ENCODE data around the gene MYEOV.

MYEOV gene

DNA sequence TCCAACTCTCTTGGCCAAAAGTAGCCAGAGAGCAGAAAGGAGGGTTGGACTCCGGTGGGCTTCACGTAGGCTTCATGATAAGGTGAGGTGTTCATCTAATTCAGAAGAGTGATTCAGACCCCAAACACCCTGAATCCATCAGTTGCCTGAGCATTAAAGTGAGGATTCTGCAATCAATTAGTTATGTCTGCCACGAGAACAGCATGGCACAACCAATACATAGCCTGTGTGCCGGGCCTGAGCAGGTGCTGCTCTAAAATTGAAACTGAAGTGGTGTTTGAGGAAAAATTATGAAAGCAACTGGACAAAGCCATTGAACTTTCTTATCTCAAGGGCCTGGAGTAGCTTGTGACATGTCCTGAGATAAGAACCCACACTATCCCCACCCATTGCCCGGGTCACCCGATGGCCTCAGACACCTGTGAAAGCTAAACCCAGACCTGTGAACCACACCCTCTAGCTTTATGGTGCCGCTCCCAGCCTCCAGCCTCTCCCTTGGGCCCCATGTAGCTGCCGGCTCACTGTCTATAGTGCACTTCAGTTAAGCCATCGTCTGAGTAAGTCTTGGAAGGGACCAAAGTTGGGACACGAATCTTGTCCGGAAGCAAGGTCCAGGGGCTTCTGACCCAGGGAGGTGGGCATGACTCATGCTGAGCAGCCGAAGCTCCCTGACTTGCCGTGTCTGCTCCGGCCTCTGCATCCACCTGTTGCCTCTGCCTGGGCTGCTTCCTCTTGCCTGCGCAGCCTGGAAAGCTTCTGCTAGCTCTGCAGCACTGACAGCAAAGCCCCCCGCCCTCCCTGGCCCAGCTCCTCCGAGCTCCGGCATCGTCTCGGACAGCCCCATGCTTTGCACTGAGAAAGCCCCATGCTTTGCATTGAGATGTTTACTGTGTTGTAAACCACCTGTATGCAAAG is 5.7 kb upstream of the MYEOV start:
- no peak for DNase-seq

GRCh38 chr11:69288883-69289242 is 5.1 kb upstream of the MYEOV start:
- no peak for DNase-seq

- no peak for DNase-seq
These were observed 3.1 kb upstream of the MYEOV start for GRCh38 chr11:69290806-69291205.

- DNase-seq, result no peak
These were observed 2.4 kb upstream of the MYEOV start for GRCh38 chr11:69291459-69292110.

GRCh38 chr11:69292221-69292648 is 1.7 kb upstream of the MYEOV start:
- peak; percentile 63 for DNase-seq

DNA sequence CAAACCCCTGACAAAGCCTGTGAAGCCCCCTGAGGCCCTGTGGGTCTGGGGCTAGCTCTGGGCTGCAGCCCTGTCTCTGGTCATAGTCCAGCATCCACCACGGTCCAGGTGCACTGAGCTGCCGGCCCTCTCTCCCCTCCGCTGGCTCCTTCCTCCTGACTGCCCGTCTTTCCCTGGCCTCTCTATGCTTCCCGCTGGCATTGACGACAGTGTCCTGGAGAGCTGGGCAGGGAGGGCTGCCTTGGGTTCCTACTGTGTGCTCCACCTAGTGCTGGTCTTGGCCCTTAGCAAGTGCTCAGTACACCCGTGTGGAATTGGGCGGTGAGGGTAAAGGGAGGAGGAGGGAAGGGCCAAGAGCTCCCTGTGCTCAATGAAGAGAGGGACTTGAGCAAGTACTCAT is 868 bp upstream of the MYEOV start:
- no peak for DNase-seq

DNA sequence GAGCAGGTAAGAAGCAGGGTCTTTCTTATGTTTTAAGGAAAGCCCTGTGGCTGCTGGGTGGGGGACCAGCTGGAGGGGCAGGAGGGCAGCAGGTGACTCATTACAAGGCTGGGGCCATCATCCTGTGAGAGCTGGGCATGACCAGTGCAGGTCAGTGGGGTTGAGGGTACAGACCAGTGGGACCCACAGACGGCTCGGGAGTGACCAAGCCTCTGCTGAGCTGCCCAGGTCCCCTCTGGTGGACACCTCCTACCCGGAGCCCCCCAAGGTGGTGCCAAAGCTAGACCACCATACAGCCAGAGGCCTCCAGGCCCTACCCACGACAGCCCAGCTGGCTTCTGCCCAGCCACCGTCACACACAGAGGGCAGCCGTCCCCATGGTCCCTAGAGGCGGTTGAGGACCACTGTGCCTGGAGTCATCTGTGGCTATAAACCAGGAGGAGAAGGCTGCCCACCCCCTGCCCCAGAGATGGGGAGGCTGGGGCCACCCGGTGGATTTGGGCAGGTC is 670 bp downstream of the MYEOV start:
- DNase-seq, result no peak

DNA sequence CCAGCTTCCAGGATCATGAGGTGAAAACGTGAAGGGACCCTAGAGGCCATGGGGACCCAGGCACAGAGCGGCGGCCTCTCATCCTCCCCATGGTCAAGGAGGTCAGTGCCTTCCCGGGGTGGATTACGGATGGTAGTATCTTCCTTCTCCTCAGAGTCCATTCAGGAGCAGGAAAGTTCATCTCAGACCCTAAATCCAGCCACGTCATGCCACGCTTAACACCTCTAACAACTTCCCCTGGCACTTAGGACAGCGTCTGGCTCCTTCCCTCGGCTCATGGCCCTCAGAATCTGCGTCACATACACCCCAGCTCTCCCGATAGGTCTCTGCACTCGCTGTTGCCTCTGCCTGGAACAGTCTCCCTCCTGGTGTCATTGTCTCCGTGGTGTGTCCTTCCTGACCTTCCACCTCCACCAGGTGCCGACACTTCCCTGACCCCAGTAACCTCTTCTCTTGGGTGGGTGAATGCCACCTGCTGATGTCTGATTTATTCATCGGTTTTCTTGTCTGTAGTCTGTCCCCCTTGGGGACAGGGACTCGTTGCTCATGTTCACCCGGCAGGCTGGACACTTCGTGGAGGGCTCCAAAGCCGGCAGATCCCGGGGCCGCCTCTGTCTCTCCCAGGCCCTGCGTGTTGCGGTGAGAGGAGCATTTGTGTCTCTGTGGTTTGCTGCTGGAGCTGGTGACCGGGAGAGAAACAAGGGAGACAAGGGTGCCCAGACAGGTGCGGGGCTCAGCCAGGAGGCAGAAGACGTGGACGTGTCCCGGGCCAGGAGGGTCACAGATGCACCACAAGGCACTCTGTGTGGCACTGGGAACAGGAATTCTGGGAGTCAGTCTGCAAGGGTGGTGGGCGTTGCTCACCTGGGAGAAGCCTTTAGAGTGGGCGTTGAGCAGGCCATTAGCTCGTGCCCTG is 1.4 kb downstream of the MYEOV start:
- DNase-seq, result no peak

DNA sequence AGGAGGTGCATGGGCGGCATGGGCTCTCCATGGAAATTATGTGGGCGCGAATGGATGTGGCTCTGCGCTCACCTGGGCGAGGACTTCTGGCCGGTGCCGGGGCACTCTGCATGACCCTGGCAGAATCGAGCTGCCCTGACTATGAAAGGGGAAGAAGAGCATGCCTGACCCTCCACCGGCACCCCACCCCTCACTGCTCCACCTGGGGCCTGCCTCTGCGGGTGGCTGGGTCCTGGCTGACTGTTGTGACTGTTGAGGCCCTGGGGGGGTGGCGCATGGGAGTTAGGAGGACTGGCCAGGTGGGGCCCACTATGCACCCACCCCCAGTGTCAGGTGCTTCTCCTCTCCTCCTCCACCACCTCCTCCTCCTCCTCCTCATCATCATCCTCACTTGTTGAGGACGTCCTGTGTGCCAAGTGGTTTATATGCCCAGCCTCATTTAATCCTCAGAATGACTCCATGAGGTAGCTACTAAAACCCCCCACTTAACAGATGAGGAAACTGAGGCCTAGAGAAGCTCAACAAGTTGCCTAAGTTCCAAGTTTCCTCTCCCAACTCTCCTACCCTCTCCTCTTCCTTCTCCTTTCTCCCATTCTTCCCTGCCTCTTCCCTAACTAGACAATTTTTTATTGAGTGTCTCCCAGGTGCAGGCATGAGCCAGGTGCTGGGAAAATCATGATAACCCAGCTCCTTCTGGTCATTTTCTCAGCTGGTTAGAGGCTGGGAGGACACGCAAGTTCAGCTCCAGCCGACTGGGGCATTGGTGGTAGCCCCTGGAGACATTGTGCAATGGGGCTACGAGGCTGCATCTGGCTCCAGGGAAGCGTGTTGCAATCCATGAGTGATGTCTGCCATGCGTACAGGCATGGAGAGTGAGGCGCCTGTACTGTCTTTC is 2.3 kb downstream of the MYEOV start:
- DNase-seq, result no peak

GRCh38 chr11:69296890-69297786 is 3.2 kb downstream of the MYEOV start:
- peak; percentile 93 for DNase-seq

DNA sequence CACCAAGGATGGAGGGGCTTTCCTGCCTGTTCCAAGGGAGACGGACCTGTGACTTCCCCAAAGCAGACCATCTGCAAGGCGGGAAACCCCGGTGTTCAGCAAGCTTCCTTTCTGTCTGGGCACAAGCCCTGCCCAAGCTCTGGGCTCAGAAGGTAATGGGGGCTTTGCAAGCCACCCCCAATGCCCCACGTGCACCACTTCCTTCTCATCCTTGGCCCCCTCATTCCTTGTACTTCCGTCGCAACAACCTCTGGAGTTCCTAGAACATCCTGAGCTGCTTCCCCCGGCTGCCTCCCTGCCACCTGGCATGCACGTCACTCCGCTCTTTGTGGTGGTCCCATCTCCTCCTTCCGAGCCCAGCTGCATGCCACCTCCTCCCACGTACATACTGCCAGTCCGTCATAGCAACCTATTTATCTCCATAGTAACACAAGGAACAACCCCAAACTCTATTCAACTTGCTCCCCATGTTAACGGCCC is 3.9 kb downstream of the MYEOV start:
- peak; percentile 34 for DNase-seq

DNA sequence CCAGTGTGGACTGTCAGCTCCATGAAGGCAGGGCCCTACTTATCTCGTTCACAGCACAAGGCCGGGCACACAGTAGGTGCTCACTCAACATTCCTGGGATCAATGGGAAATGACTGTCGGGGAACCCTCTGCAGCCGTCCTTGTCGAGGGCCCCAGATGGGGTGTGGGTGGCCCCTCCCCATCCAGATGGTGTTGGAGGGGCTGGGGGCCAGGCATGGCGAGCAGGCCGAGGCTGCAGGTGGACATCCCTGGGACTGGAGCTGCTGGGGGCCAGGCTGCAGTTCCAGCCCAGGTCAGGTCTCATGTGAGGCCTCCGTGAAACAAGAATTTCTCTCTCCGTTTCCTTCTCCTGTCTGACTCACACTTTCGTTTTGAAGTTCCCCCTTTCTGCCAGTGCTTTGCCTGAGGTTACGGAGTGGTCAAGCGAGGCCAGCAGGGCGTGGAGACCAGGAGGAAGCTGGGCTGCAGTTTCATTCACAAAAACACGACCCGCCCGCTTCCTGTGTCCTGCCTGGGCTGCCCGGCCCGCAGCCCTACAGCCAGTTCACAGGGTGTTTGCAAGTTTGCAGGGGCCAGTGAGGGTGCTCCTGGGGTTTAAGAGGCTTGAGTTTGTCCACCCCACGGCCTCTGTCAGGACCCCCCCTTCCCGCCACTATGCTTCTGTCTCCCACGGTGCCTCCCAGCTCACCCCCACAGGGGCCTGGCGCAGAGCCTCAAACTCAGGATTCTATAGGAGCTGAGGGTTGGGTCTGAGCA is 4.5 kb downstream of the MYEOV start:
- no peak for DNase-seq

GRCh38 chr11:69299023-69299461 is 5.1 kb downstream of the MYEOV start:
- no peak for DNase-seq

DNA sequence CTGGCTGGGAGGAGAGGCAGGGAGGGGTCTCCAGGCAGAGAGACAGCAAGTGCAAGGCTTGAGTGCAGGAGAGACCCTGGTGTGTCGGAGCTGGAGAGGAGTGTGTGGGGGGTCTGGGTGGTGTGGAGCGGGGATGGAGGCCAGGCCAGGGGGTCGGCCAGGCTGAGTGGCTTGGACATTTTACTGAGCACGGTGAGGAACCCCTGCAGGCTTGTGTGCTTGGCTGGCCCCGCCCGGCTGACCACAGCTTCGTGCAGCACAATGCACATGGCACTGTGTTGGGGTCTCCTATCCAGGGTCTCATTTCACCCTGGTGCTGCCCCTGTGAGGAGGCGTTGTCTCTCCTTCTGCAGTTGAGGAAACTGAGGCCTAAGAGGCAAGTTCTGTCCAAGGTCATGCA is 5.6 kb downstream of the MYEOV start:
- no peak for DNase-seq

DNA sequence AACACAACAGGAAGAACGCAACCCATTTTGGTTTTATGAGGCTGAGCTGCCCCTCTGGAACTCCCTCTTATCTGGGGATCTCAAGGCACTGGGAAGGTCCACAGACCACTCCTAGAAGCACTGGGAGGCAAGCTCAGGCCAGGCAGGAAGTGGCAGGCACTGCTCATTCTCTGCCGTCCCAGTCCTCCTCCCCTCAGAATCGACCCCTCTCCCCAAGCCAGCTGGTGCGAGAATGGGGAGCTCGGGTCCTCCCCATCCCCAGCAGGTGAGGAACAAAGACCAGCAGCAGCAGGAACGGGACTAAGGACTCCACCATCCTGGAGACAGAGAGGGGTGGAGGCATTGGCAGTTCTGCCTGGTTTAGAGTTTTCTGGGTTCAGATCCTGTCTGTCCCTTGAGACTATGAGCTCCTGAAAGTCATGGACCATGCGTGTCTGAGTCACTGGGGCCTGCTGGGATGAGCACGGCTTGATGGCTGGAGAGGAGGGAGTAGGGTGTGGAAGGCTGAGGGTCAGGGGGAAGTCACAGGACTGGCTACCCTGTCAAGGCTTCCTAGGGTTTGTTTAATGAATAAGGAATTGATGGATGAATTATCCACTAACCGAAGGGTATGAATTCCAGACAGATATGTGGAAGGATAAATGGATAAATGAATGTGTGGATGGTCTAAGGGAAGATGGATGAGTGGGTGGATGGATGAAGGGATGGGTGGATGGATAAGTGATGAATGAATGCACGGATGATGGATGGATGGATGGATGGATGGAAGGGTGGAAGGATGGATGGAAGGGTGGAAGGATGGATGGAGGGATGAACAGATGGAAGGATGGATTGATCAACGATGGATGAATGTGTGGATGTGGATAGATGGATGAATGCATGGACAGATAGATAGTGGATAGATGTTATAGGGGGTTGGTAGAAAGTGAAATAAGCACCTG is 6.4 kb downstream of the MYEOV start:
- no peak for DNase-seq

- no peak for DNase-seq
These were observed 7.1 kb downstream of the MYEOV start for GRCh38 chr11:69301081-69301454.

GRCh38 chr11:69301455-69302401 is 7.8 kb downstream of the MYEOV start:
- DNase-seq, result peak; percentile 57
